ENCODE data around the gene BACH1.

BACH1 gene

GRCh38 chr21:29321932-29322928 is 23.5 kb downstream of the BACH1 start:
- no peak for DNase-seq
- Histone ChIP-seq H3K4me3 (ENCODE audit: low read depth, low read length) (no peak overlapping the region), H3K4me1 (no peaks in the 10 kb centered on the region; the same call in 1 of the 2 replicates), H3K27me3 (no peaks in the 10 kb centered on the region), H3K9me3 (no peaks in the 10 kb centered on the region), H3K36me3 (peaks cover 10% of the 10 kb centered on the region)
- TF ChIP-seq CTCF (IDR thresholded peaks at IDR 0.05; ENCODE audit: low read depth, low read length): no peak

- Histone ChIP-seq H3K4me3 (ENCODE audit: low read depth, low read length) (no peak overlapping the region), H3K9me3 (no peaks in the 10 kb centered on the region), H3K36me3 (peaks cover 14% of the 10 kb centered on the region), H3K4me1 (no peaks in the 10 kb centered on the region; the same call in 1 of the 2 replicates), H3K27me3 (no peaks in the 10 kb centered on the region)
- no peak for TF ChIP-seq CTCF (IDR thresholded peaks at IDR 0.05; ENCODE audit: low read depth, low read length)
- DNase-seq: no peak
Measured at GRCh38 chr21:29323189-29323588, 24.5 kb downstream of the BACH1 start.

GRCh38 chr21:29326914-29327554 is 28.3 kb downstream of the BACH1 start:
- TF ChIP-seq CTCF (IDR thresholded peaks at IDR 0.05; ENCODE audit: low read depth, low read length): no peak
- no peak for DNase-seq
- no peaks in the 10 kb centered on the region for H3K27me3 ChIP-seq
- no peak overlapping the region for H3K4me3 ChIP-seq (ENCODE audit: low read depth, low read length)
- no peaks in the 10 kb centered on the region for H3K4me1 ChIP-seq
- peaks cover 24% of the 10 kb centered on the region for H3K36me3 ChIP-seq
- no peaks in the 10 kb centered on the region for H3K9me3 ChIP-seq

- no peak for TF ChIP-seq CTCF (IDR thresholded peaks at IDR 0.05; ENCODE audit: low read depth, low read length)
- Histone ChIP-seq H3K27me3 (no peaks in the 10 kb centered on the region), H3K4me3 (ENCODE audit: low read depth, low read length) (no peak overlapping the region), H3K9me3 (no peaks in the 10 kb centered on the region), H3K4me1 (no peaks in the 10 kb centered on the region), H3K36me3 (peaks cover 20% of the 10 kb centered on the region)
- no peak for DNase-seq
Measured at GRCh38 chr21:29329406-29329805, 30.7 kb downstream of the BACH1 start.

GRCh38 chr21:29330797-29331196 is 32.1 kb downstream of the BACH1 start:
- Histone ChIP-seq H3K36me3 (peaks cover 20% of the 10 kb centered on the region), H3K27me3 (no peaks in the 10 kb centered on the region), H3K4me3 (ENCODE audit: low read depth, low read length) (no peak overlapping the region), H3K9me3 (no peaks in the 10 kb centered on the region), H3K4me1 (no peaks in the 10 kb centered on the region)
- DNase-seq: no peak
- no peak for TF ChIP-seq CTCF (IDR thresholded peaks at IDR 0.05; ENCODE audit: low read depth, low read length)

Measured in BE2C (cell line).